Osteoblast (primary cell): ENCODE data around the gene FOXRED2. TPM values are rescaled to one million over a fixed set of nuclear protein-coding genes. Genes with fewer than 3 reads are reported as not detected.
"Not testable (repeated sequence)": the region's sequence is repeated elsewhere in the genome, so short reads cannot be mapped to it uniquely, and the experiment has no call there.

Source experiments
- DNase-seq: peaks from one replicate; pipeline ENCODE4 v3.0.0; 2011; ENCODE audit warnings: low spot score, mixed read lengths; ENCODE audit not compliant: insufficient read length; ENCODE audit errors: missing footprints
- H2AFZ ChIP-seq: 2 replicates; pipeline ENCODE4 v1.6.0; 2011; ENCODE audit warnings: mild to moderate bottlenecking, low read length
- H3K27ac ChIP-seq: 2 replicates; pipeline ENCODE4 v1.5.1; 2011; ENCODE audit warnings: mild to moderate bottlenecking, low read depth, low read length, moderate library complexity
- H3K27me3 ChIP-seq: 2 replicates; pipeline ENCODE4 v1.6.0; 2012; ENCODE audit warnings: mild to moderate bottlenecking, control low read depth, inconsistent platforms, low read length, moderate library complexity; ENCODE audit not compliant: insufficient read depth
- H3K36me3 ChIP-seq: 2 replicates; pipeline ENCODE4 v1.5.1; 2011; ENCODE audit warnings: mild to moderate bottlenecking, low read length, control low read depth, moderate library complexity; ENCODE audit not compliant: insufficient read depth
- H3K4me1 ChIP-seq: 2 replicates; pipeline ENCODE4 v1.5.1; 2011; ENCODE audit warnings: mild to moderate bottlenecking, low read length, control low read depth, moderate library complexity; ENCODE audit not compliant: insufficient read depth
- H3K4me2 ChIP-seq: 2 replicates; pipeline ENCODE4 v1.6.0; 2011; ENCODE audit warnings: mild to moderate bottlenecking, low read length; ENCODE audit not compliant: insufficient read depth
- H3K4me3 ChIP-seq: fragments of 200-600 bp; sonication (generic); 3 replicates; pipeline ENCODE4 v1.5.1; 2012; ENCODE audit warnings: mild to moderate bottlenecking, low read length, inconsistent platforms; ENCODE audit not compliant: insufficient read depth
- H3K79me2 ChIP-seq: 2 replicates; pipeline ENCODE4 v1.6.0; 2012; ENCODE audit warnings: mild to moderate bottlenecking, low read length, control low read depth, inconsistent platforms; ENCODE audit not compliant: insufficient read depth
- H3K9me3 ChIP-seq: 2 replicates; pipeline ENCODE4 v1.5.1; 2011; ENCODE audit warnings: low read depth, low read length, control low read depth
- H4K20me1 ChIP-seq: 2 replicates; pipeline ENCODE4 v1.6.0; 2012; ENCODE audit warnings: mild to moderate bottlenecking, low read length, control low read depth; ENCODE audit not compliant: insufficient read depth
- CTCF ChIP-seq: IDR thresholded peaks from 2 replicates; pipeline ENCODE4 v1.5.1; 2011; ENCODE audit warnings: mild to moderate bottlenecking, low read depth, low read length, moderate library complexity; ENCODE audit errors: extremely low read depth
- total RNA-seq: library from RNA; depleted of rRNA; stranded (reverse); fragments of >200 nt; gene quantifications from 2 replicates; pipeline ENCODE4 v1.2.3, GENCODE V29; 2012

The FOXRED2 gene
- total RNA-seq, 1 donor, result 16.3 TPM

GRCh38 chr22:36540867-36541642, 34.2 kb upstream of the FOXRED2 start:
- H3K9me3 ChIP-seq, result no peaks in the 10 kb centered on the region
- peaks cover 8% of the 10 kb centered on the region for H3K27me3 ChIP-seq
- no peak overlapping the region for H2AFZ ChIP-seq
- H3K79me2 ChIP-seq, result no peaks in the 10 kb centered on the region
- no peaks in the 10 kb centered on the region for H4K20me1 ChIP-seq
- H3K36me3 ChIP-seq, result no peaks in the 10 kb centered on the region
- H3K4me3 ChIP-seq, result no peak overlapping the region
- no peak for DNase-seq
- H3K27ac ChIP-seq, result peak overlapping the region; percentile 94
- H3K4me1 ChIP-seq, result peaks cover 21% of the 10 kb centered on the region
- no peak overlapping the region for H3K4me2 ChIP-seq
- TF ChIP-seq CTCF, result no peak

- DNase-seq, result no peak
- no peaks in the 10 kb centered on the region for H4K20me1 ChIP-seq
- no peak overlapping the region for H3K4me2 ChIP-seq
Measured at GRCh38 chr22:36538529-36538928, 31.7 kb upstream of the FOXRED2 start.

DNA sequence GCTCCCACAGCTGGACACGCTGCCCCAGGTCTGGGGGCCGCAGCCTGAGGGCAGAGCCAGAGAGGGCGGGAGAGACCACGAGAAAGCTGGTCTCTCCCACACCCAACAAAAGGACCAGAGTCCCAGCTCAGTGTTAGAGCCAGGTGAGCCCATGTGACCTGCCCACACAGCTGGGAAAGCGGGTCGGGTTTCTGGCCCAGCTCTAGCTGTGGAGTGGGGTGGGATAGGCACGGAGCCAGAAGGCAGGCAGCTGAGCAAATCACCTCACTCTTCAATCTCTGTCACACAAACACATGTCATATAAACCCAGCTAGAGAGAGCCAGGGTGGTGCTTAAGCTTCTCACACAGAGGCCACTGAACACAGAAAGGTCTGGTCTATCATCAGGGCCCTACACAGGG, 29.9 kb upstream of the FOXRED2 start:
- Histone ChIP-seq H3K4me1 (peaks cover 2% of the 10 kb centered on the region), H3K27me3 (peaks cover 8% of the 10 kb centered on the region), H3K27ac (no peak overlapping the region), H3K9me3 (no peaks in the 10 kb centered on the region), H3K4me2 (no peak overlapping the region), H3K36me3 (no peaks in the 10 kb centered on the region), H3K79me2 (no peaks in the 10 kb centered on the region), H2AFZ (no peak overlapping the region), H4K20me1 (no peaks in the 10 kb centered on the region), H3K4me3 (no peak overlapping the region)
- DNase-seq, result no peak
- TF ChIP-seq CTCF, result no peak

More at GRCh38 chr22:36538529-36538928, 31.7 kb upstream of the FOXRED2 start:
- TF ChIP-seq CTCF, result no peak
- H3K36me3 ChIP-seq, result no peaks in the 10 kb centered on the region
- H3K27me3 ChIP-seq, result peaks cover 8% of the 10 kb centered on the region
- no peak overlapping the region for H3K4me3 ChIP-seq
- H3K9me3 ChIP-seq, result no peaks in the 10 kb centered on the region
- H3K4me1 ChIP-seq, result peaks cover 10% of the 10 kb centered on the region
- H2AFZ ChIP-seq, result peak overlapping the region; percentile 74
- no peak overlapping the region for H3K27ac ChIP-seq
- H3K79me2 ChIP-seq, result no peaks in the 10 kb centered on the region

GRCh38 chr22:36533320-36533719, 26.5 kb upstream of the FOXRED2 start:
- H3K36me3 ChIP-seq, H3K79me2 ChIP-seq, H3K4me3 ChIP-seq, H3K27me3 ChIP-seq, H3K27ac ChIP-seq, H3K4me1 ChIP-seq, H4K20me1 ChIP-seq, DNase-seq, H2AFZ ChIP-seq, H3K9me3 ChIP-seq, H3K4me2 ChIP-seq: not testable (repeated sequence)
